ENCODE results near the gene OR1F1. TPM values are rescaled to one million over a fixed set of nuclear protein-coding genes. Genes with fewer than 3 reads are reported as not detected.
"Not testable (repeated sequence)": the region's sequence is repeated elsewhere in the genome, so short reads cannot be mapped to it uniquely, and the experiment has no call there.

OR1F1 gene
- 0.36 TPM in 1 of 2 replicates, not detected in the other for total RNA-seq (2014; rRNA removed; shearing (Covaris generic))

- DNase-seq (ENCODE audit: low read depth): peak; percentile 56
These were observed at the start of gene OR1F1 for GRCh38 chr16:3187798-3188674. Gene OR1F1, plus strand, starts transcription at chr16:3188204.

DNA sequence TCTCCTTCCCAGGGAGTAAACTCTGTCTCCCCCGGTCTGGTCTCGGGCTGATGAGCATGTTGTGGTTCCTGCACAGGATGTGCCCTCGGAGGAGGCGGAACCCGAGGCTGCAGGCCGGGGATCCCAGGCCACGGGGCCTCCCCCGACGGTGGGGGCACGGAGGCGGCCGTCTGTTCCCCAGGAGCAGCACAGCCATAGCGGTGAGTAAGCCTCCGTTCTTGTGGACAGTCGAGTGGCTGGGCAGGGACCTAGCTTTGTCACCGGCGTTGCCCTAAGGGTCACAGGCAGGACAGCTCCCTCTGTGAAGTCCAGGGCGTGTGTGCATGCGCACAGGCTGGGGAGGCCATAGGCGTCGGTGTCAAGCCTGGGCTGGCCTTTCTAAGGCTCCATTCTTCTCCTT, 49.7 kb upstream of the OR1F1 start:
- no peak for DNase-seq (ENCODE audit: low read depth)

GRCh38 chr16:3138823-3139426, 49.1 kb upstream of the OR1F1 start:
- no peak for DNase-seq (ENCODE audit: low read depth)

DNA sequence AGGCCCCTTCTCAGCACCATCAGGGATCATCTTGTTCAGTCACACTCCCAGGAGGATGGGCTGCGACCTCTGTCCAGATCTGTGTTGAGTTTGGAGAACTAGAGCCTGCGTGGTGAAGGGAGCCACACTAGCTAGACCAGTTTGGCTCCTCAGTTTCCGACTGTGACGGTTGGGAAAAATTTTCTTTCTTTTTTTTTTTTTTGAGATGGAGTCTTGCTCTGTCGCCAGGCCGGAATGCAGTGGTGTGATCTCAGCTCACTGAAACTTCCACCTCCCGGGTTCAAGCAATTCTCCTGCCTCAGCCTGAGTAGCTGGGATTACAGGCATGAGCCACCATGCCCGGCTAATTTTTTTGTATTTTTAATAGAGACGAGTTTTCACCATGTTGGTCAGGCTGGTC, 48.4 kb upstream of the OR1F1 start:
- DNase-seq (ENCODE audit: low read depth): not testable (repeated sequence)

DNA sequence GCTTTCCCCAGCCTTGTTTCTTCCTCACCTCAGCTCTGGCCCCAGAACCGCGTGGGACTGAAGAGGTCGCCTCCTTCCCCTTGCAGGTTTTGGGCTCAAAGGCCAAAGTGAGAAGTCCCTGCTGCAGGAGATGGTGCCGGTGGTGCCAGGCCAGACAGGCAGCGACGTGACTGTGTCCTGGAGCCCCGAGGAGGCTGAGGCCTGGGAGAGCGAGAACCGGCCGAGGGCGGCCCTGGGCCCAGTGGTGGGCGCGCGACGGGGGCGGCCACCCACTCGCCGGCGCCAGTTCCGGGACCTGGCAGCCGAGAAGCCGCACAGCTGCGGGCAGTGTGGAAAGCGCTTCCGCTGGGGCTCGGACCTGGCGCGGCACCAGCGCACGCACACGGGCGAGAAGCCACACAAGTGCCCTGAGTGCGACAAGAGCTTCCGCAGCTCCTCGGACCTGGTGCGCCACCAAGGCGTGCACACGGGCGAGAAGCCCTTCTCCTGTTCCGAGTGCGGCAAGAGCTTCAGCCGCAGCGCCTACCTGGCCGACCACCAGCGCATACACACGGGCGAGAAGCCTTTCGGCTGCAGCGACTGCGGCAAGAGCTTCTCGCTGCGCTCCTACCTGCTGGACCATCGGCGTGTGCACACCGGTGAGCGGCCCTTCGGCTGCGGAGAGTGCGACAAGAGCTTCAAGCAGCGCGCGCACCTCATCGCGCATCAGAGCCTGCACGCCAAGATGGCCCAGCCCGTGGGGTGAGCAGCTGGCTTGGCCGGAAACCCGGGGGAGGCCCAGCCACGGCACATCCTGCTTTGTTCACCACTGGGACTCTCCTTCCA, 47.2 kb upstream of the OR1F1 start:
- DNase-seq (ENCODE audit: low read depth): no peak

- no peak for DNase-seq (ENCODE audit: low read depth)
These were observed 46.2 kb upstream of the OR1F1 start for GRCh38 chr16:3141781-3142311.

GRCh38 chr16:3142327-3142726, 45.7 kb upstream of the OR1F1 start:
- no peak for DNase-seq (ENCODE audit: low read depth)

DNA sequence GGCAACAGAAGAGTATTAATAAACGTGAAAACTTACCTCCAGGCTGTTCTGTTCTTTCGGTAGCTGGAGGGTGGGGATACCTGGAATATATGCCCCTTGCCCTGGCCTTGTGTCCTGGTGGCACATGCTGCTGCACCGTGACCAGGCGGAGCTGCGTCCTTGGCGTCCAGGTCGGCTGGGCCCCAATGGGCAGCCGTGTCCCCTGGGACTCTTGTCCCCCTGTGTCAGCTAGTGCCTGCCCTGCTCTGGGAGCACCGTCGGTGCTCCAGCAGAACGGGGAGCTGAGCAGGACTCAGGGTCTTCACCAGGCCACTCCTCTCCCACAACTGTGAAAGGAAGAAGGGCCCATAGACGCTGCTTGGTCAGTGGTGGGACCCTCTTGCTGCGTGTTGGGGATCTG, 45.2 kb upstream of the OR1F1 start:
- DNase-seq (ENCODE audit: low read depth): no peak

DNA sequence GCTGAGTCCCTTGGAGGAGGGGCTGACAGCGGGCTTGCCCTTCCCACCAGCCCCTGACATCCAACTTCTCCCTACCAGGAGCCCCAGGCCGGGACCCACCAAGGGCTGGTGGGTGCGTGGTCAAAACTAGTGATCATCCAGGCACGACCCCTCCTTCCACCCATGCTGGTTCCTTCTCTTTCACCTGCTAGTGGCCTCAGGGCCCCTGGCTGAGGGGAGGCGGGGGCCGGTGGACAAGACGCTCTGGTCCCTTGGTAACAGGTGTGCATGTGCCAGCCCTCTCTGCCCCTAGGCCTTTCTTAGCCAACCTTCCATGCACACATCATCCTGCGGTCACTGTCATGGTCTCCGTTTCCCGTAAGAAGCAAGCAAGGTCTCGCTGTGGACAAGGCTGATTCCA, 44.8 kb upstream of the OR1F1 start:
- DNase-seq (ENCODE audit: low read depth): no peak

DNA sequence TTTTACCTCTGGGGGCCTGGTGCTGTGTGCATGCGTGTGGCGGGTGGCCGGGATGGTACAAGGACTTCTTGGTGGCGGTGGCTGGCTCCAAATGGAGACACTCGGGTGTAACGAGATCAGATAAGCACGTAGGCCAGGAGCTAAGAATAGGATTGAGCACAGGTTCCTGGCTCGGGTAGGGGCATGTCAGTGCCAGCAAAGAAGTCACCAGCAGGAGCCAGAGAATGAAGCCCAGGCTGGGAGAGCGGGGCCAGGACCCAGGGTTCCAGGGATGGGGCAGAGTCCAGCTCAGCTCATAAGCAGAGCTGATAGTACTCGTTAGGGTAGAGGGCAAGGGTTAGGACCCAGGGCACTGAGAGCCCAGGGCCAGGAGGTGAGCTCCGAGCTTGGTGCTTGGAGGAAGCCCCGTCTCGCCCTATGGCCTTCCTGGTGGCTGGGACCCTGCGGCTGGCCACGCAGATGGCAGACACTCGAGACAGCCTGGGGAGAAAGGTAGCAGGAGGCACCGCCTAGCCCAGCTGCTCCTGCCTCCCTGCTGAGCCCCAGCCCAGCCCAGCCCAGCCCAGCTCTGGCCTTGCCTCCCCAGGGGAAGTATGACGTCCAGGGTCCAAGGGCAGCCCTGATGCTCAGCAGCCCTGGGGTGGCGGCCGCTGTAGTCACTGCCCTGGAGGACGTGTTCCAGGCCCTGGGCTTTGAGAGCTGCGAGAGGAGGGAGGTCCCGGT, 44.2 kb upstream of the OR1F1 start:
- DNase-seq (ENCODE audit: low read depth): no peak

DNA sequence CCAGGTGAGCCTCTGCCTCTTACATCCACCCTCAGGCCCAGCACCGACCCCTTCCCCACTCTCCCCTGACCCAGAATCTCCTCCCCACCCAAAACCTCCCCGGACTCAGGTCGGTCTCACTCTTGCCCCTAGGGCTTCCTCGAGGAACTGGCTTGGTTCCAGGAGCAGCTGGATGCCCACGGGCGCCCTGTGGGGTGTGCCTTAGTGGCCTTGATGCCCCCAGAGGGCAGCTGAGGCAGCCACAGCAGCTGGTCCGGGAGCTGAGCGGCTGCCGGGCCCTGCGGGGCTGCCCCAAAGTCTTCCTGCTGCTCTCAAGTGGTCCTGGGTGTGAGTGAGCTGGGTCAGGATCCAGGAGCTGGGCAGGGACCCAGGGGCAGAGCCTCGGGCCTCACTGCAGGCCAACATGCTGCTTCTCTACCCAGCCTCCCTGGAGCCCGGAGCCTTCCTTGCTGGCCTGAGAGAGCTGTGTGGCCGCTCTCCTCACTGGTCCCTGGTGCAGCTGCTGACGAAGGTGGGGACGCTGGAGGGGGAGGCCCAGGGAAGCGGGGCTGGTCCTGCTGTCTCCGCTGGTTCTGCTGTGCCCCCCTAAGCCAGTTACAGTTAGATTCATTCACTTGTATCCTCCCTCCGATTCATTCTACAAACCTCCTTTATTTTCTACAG, 43.6 kb upstream of the OR1F1 start:
- DNase-seq (ENCODE audit: low read depth): no peak

DNA sequence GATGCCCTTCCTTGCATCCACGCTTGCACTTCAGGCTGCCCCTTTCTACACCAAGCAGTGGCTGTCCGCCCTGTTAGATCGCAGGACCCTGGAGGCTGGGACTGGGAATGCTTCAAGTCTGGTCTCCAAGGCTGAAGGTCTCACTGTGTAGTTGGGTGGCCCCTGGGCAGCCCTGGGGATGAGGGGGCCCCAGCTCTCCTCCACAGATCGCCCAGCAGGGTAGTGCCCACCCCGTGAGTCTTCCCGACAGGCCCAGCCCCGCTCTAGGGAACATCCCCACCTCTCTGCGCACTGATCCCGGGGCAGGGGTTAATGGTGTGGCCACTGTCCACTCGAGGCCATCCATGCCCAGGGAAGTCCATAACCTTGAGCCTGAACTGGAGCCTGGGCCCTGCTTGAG, 42.9 kb upstream of the OR1F1 start:
- no peak for DNase-seq (ENCODE audit: low read depth)

DNA sequence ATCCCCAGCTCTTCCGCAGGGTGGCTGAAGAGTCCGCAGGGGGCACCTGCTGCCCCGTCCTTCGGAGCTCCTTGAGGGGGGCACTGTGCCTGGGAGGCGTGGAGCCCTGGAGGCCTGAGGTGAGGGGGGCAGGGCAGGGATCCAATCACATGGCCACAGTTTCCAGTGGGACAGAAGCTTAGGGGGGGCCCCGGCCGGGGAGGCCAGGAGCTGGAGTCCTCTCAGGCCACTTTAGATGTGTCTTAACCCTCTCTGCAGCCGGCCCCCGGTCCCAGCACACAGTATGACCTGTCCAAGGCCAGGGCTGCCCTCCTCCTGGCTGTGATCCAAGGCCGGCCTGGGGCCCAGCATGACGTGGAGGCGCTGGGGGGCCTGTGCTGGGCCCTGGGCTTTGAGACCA, 42.3 kb upstream of the OR1F1 start:
- DNase-seq (ENCODE audit: low read depth): no peak

- DNase-seq (ENCODE audit: low read depth): no peak
These were observed 40.8 kb upstream of the OR1F1 start for GRCh38 chr16:3147046-3147756.

DNA sequence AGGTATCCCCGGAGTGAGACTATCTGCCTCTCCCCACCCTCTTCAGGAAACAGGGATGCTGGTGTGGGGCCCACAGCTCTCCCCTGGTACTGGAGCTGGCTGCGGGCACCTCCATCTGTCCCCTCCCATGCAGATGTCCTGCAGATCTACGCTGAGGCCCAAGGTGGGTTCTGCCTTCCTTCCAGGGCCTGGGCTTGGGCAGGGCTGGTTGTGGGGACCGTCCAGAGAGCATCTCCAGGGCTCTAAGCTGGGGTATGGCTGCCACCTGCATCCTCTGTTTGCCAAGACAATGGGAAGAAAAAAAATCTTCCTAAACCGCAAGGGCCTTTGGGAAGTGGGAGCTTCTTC, 40.3 kb upstream of the OR1F1 start:
- no peak for DNase-seq (ENCODE audit: low read depth)

DNA sequence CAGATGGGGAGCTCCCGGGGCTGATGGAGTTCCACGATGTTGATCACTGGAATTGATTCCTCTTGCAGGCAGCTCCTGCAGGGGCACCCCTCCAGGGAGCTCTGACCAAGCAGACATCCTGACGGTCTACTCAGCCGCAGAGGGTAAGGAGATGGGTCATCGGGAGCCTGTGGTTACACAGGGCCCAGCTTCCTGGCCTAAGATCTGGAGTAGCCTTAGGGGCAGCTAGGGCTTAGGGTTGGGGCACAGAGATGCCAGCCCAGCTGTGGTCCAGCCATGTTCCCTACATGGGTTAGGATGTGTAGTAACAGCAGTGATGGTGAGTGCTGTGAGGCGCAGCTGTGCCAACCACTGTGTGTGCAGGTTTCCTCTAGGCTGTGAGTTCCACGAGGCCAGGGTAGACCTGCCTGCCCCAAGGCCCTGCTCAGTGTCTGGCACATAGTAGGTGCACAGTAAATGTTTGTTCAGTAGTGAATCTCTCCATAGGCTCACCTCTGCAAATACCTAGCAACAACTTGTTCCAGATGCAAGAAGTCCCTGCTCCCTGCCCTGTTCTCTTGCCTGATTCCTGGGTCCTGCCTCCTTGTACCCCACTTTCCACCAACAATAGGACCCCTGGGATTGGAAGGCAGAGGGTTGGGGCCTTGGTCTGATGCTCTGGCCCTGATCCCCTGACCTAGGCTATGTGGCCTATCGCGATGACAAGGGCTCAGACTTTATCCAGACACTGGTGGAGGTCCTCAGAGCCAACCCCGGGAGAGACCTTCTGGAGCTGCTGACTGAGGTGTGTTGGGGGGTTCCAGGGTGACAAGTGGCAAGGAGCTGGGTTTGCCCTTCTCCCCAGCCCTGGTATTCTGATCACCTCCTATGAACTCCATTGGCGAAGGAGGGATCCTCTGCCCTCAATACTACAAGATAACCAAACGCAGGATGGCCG, 39.5 kb upstream of the OR1F1 start:
- DNase-seq (ENCODE audit: low read depth): no peak

GRCh38 chr16:3149193-3149530, 38.8 kb upstream of the OR1F1 start:
- no peak for DNase-seq (ENCODE audit: low read depth)

DNA sequence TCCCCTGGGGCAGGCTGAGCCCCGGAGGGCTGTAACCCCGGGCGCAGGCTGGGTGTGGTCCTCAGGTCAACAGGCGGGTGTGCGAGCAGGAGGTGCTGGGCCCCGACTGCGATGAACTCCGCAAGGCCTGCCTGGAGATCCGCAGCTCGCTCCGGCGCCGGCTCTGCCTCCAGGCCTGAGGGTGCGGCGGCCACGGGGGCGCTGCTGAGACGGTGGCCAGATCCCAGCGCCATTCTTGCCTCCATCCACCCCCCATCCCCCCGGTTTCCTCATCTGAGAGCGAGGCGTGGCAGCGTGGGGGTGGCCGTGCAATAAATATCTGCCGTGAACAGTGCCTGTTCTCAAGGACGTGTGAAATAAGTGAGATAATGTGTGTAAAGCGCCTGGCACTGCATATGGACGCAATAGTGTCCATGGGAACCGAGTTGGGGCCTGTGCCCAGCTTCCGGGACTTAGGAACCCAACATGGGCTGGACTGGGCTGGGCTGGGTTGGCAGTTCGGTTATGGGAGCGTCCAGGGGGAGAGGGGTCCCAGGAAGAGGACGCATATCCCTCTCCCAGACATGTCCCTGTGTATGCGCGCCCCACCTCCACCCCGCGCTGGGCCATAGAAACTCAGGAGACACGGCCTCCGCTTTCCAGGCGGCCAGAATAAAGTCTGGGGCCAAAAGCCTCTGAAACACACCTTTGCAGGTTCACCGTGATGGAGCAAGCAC, 38.2 kb upstream of the OR1F1 start:
- peak; percentile 62 for DNase-seq (ENCODE audit: low read depth)

Data from RPMI7951 (cell line).